Measurements from ENCODE around the gene TBC1D10A.

DNA sequence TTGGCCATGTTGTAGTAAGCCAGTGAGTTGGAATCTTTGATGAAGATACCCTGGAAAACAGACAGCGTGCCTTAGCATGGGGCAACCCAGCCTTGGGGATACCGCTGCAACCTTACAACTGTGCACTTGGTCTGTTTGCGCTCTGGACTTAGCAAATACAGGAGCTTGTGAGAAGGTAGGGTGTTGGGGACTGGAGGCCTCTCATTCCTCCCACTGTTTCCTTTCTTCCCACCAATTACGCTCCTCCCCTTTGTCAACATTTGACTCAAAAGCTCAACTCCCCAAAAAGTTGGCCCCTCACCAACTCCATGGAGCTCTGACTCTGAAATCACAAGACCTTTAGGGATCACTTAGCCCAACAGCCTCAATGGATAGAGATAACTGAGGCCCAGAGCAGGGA, 7.9 kb upstream of the TBC1D10A start:
- TF ChIP-seq, protein P1, sequence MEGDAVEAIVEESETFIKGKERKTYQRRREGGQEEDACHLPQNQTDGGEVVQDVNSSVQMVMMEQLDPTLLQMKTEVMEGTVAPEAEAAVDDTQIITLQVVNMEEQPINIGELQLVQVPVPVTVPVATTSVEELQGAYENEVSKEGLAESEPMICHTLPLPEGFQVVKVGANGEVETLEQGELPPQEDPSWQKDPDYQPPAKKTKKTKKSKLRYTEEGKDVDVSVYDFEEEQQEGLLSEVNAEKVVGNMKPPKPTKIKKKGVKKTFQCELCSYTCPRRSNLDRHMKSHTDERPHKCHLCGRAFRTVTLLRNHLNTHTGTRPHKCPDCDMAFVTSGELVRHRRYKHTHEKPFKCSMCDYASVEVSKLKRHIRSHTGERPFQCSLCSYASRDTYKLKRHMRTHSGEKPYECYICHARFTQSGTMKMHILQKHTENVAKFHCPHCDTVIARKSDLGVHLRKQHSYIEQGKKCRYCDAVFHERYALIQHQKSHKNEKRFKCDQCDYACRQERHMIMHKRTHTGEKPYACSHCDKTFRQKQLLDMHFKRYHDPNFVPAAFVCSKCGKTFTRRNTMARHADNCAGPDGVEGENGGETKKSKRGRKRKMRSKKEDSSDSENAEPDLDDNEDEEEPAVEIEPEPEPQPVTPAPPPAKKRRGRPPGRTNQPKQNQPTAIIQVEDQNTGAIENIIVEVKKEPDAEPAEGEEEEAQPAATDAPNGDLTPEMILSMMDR (IDR thresholded peaks at IDR 0.05) = no peak
- TF ChIP-seq EP300 (IDR thresholded peaks at IDR 0.05; ENCODE audit: low read depth) = no peak
